Measurements from ENCODE around the gene IDS. TPM values are rescaled to one million over a fixed set of nuclear protein-coding genes. Genes with fewer than 3 reads are reported as not detected.

IDS gene
- total RNA-seq, 4 donors from 2014 or later = 42.7 to 117 (median 83.7) TPM

GRCh38 chrX:149487292-149487691 is 17.8 kb downstream of the IDS start:
- DNase-seq = no peak
- no peak overlapping the region for H3K4me3 ChIP-seq
- no peaks in the 10 kb centered on the region for H3K36me3 ChIP-seq
- H3K9me3 ChIP-seq = no peaks in the 10 kb centered on the region
- intact Hi-C loops (cut with DNase I; ENCODE audit: low total_unique reads) = no loop called here
- no peak overlapping the region for H3K27ac ChIP-seq
- no peaks in the 10 kb centered on the region for H3K4me1 ChIP-seq
- TF ChIP-seq POLR2A (IDR thresholded peaks at IDR 0.05) = no peak
- no peak for TF ChIP-seq CTCF (IDR thresholded peaks at IDR 0.05)
- H3K27me3 ChIP-seq = no peaks in the 10 kb centered on the region

DNA sequence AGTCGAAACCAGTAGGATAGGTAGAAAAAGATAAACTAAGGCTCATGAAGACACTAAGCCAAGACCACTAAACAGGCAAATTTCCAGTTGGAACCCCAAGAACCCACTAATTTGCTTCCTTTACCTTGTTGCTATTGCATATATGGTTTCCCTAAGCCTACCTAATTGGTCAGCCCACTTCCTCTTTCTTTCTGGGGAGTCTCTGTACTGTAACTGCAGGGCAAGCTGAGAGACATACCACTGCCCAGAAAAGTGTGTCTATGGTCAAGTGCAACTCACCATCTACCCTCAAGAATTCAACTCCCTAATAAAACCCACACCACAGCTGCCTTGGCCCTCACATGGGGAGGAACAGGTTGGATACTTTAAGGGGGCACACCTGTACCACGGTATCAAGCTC is 28.6 kb downstream of the IDS start:
- Histone ChIP-seq H3K27me3 (no peaks in the 10 kb centered on the region), H3K9me3 (no peaks in the 10 kb centered on the region), H3K4me1 (no peaks in the 10 kb centered on the region), H3K36me3 (no peaks in the 10 kb centered on the region), H3K27ac (no peak overlapping the region), H3K4me3 (no peak overlapping the region)
- TF ChIP-seq CTCF (IDR thresholded peaks at IDR 0.05) (no peak), POLR2A (IDR thresholded peaks at IDR 0.05) (no peak)
- no peak for DNase-seq
- intact Hi-C loops (cut with DNase I; ENCODE audit: low total_unique reads) = no loop called here

DNA sequence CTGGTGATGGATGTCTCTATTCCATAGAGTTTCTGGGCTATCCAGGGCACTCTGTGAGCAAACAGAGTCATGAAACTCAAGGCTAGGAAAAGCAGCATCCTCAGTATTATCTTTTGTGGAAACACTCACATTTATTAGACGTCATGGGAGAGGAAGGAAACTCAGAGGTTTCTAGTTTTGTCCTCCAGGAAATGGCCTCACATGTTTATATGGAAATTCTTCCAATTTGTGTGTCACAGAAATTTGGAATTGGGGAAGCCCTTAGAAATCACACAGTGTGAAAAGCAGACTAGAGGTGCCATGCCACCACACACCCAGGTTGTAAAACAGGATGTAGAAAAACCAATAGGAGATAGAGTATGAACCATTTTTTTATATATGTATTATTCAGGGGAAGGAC is 31.1 kb downstream of the IDS start:
- no peak for DNase-seq
- H3K36me3 ChIP-seq = no peaks in the 10 kb centered on the region
- H3K9me3 ChIP-seq = no peaks in the 10 kb centered on the region
- TF ChIP-seq CTCF (IDR thresholded peaks at IDR 0.05) (no peak), POLR2A (IDR thresholded peaks at IDR 0.05) (no peak)
- no peak overlapping the region for H3K4me3 ChIP-seq
- no peaks in the 10 kb centered on the region for H3K4me1 ChIP-seq
- intact Hi-C loops (cut with DNase I; ENCODE audit: low total_unique reads) = no loop called here
- no peak overlapping the region for H3K27ac ChIP-seq
- no peaks in the 10 kb centered on the region for H3K27me3 ChIP-seq

- intact Hi-C loops (cut with DNase I; ENCODE audit: low total_unique reads) = no loop called here
- no peak for DNase-seq
- H3K36me3 ChIP-seq = no peaks in the 10 kb centered on the region
- H3K27ac ChIP-seq = no peak overlapping the region
- H3K9me3 ChIP-seq = no peaks in the 10 kb centered on the region
- H3K4me1 ChIP-seq = no peaks in the 10 kb centered on the region
- H3K27me3 ChIP-seq = no peaks in the 10 kb centered on the region
- no peak overlapping the region for H3K4me3 ChIP-seq
- TF ChIP-seq CTCF (IDR thresholded peaks at IDR 0.05) (no peak), POLR2A (IDR thresholded peaks at IDR 0.05) (no peak)
Measured at GRCh38 chrX:149473092-149473491, 32.0 kb downstream of the IDS start.

GRCh38 chrX:149472625-149473024 is 32.5 kb downstream of the IDS start:
- DNase-seq = no peak
- TF ChIP-seq POLR2A (IDR thresholded peaks at IDR 0.05) = no peak
- TF ChIP-seq CTCF (IDR thresholded peaks at IDR 0.05) = no peak
- intact Hi-C loops (cut with DNase I; ENCODE audit: low total_unique reads) = no loop called here
- Histone ChIP-seq H3K27me3 (no peaks in the 10 kb centered on the region), H3K4me3 (no peak overlapping the region), H3K4me1 (no peaks in the 10 kb centered on the region), H3K9me3 (no peaks in the 10 kb centered on the region), H3K27ac (no peak overlapping the region), H3K36me3 (no peaks in the 10 kb centered on the region)
